Uterus (tissue), 2 donors: Measurements from ENCODE around the gene RPS16.

Experiments used
- POLR2A ChIP-seq, 2 donors: fragments of 450-650 bp; IDR thresholded peaks; one replicate each; pipeline ENCODE4 v1.6.1; 2016; ENCODE audit warnings: antibody characterized with exemption in 2 of 2, mild to moderate bottlenecking in 1 of 2, moderate library complexity in 1 of 2
- TF ChIP-seq, protein P1 (sequence below), 4 experiments: fragments of 200-600 bp in 2 of 4; fragments of 450-650 bp in 2 of 4; sonication (generic) in 2 of 4; IDR thresholded peaks; one replicate each; pipeline ENCODE4 v1.5.1; 2016 to 2019; ENCODE audit warnings: antibody characterized with exemption in 4 of 4, mild to moderate bottlenecking in 2 of 4, moderate library complexity in 1 of 4

DNA sequence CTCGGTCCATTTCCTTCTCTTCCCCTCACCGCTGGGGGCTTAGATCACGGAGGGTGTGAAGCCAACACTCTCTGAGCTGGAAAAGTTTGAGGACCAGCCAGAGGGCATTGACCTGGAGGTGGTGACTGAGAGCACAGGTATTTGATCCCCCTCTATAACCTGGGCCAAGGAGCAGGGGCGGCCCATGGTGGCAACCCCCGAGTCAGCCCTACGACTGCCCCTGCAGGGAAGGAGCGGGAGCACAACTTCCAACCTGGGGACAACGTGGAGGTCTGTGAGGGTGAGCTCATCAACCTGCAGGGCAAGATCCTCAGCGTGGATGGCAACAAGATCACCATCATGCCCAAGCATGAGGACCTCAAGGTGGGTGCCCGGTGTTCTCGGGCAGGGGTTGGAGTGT lies 33.3 kb upstream of the RPS16 start:
- no peak for TF ChIP-seq POLR2A (IDR thresholded peaks at IDR 0.05)
- TF ChIP-seq, protein P1, sequence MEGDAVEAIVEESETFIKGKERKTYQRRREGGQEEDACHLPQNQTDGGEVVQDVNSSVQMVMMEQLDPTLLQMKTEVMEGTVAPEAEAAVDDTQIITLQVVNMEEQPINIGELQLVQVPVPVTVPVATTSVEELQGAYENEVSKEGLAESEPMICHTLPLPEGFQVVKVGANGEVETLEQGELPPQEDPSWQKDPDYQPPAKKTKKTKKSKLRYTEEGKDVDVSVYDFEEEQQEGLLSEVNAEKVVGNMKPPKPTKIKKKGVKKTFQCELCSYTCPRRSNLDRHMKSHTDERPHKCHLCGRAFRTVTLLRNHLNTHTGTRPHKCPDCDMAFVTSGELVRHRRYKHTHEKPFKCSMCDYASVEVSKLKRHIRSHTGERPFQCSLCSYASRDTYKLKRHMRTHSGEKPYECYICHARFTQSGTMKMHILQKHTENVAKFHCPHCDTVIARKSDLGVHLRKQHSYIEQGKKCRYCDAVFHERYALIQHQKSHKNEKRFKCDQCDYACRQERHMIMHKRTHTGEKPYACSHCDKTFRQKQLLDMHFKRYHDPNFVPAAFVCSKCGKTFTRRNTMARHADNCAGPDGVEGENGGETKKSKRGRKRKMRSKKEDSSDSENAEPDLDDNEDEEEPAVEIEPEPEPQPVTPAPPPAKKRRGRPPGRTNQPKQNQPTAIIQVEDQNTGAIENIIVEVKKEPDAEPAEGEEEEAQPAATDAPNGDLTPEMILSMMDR (IDR thresholded peaks at IDR 0.05): no peak
